Medulla oblongata (tissue), 1 donor: ENCODE measurements around the gene FGF14.

Experiments
- DNase-seq: peaks from one replicate; pipeline ENCODE4 v3.0.0-alpha.2; 2015; ENCODE audit errors: extremely low spot score

Gene FGF14

DNA sequence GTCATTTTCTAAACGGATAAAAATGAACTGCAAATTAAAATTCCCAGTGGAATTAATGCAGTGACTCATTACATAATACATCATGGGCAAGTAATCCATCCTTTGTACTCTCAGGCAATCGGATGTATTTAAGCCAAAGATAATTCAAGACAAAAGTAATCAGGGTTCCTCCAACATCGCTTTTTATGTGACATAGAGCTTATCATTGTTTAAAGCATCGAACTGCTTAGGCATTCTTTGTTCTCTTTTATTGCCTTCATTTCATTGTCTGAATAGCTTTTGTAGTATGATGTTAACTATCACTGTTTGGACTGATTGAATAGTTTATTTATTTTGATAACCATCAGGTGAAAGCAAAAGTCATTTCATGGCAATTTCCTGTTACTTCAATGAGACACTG, 740.0 kb downstream of the FGF14 start:
- DNase-seq, result no peak
